ENCODE results near the gene GDPGP1. TPM values are rescaled to one million over a fixed set of nuclear protein-coding genes. Genes with fewer than 3 reads are reported as not detected.
A peak's percentile ranks its signal among the peaks of the same experiment; 100 is the strongest.
"Not testable (repeated sequence)": the region's sequence is repeated elsewhere in the genome, so short reads cannot be mapped to it uniquely, and the experiment has no call there.

The GDPGP1 gene
- total RNA-seq, 1 donor from 2014 or later = 5.2 TPM

GRCh38 chr15:90249203-90249863 is 15.3 kb downstream of the GDPGP1 start, which contains the start of gene TTLL13:
Gene TTLL13 (plus strand): TSS chr15:90249556. CDS start chr15:90250631, 1,075 bp downstream.
- peak; percentile 90 for DNase-seq (ENCODE audit: low read depth)

GRCh38 chr15:90257776-90258175 is 23.8 kb downstream of the GDPGP1 start:
- no peak for DNase-seq (ENCODE audit: low read depth)

GRCh38 chr15:90259524-90259923 is 25.5 kb downstream of the GDPGP1 start:
- no peak for DNase-seq (ENCODE audit: low read depth)

GRCh38 chr15:90260731-90261130 is 26.7 kb downstream of the GDPGP1 start:
- not testable (repeated sequence) for DNase-seq (ENCODE audit: low read depth)

GRCh38 chr15:90261811-90262210 is 27.8 kb downstream of the GDPGP1 start:
- no peak for DNase-seq (ENCODE audit: low read depth)

GRCh38 chr15:90262426-90262825 is 28.4 kb downstream of the GDPGP1 start:
- no peak for DNase-seq (ENCODE audit: low read depth)

- peak; percentile 58 for DNase-seq (ENCODE audit: low read depth)
Measured at GRCh38 chr15:90264671-90265070, 30.7 kb downstream of the GDPGP1 start.

GRCh38 chr15:90265271-90266060 is 31.5 kb downstream of the GDPGP1 start, which contains the start of gene NGRN:
Gene NGRN (plus strand): TSS chr15:90265672. CDS start chr15:90265713, 41 bp downstream.
- peak; percentile 92 for DNase-seq (ENCODE audit: low read depth)

- peak; percentile 49 for DNase-seq (ENCODE audit: low read depth)
Measured at GRCh38 chr15:90266061-90266431, 32.0 kb downstream of the GDPGP1 start.

- DNase-seq (ENCODE audit: low read depth) = peak; percentile 18
Measured at GRCh38 chr15:90266485-90266884, 32.5 kb downstream of the GDPGP1 start.

- DNase-seq (ENCODE audit: low read depth) = no peak
Measured at GRCh38 chr15:90268415-90268814, 34.4 kb downstream of the GDPGP1 start.

- DNase-seq (ENCODE audit: low read depth) = peak; percentile 20
Measured at GRCh38 chr15:90270502-90271150, 36.6 kb downstream of the GDPGP1 start.

GRCh38 chr15:90271459-90272166 is 37.6 kb downstream of the GDPGP1 start:
- DNase-seq (ENCODE audit: low read depth) = no peak

- DNase-seq (ENCODE audit: low read depth) = not testable (repeated sequence)
Measured at GRCh38 chr15:90278467-90278866, 44.5 kb downstream of the GDPGP1 start.

- DNase-seq (ENCODE audit: low read depth) = not testable (repeated sequence)
Measured at GRCh38 chr15:90280743-90281142, 46.7 kb downstream of the GDPGP1 start.

- not testable (repeated sequence) for DNase-seq (ENCODE audit: low read depth)
Measured at GRCh38 chr15:90281637-90282036, 47.6 kb downstream of the GDPGP1 start.

- DNase-seq (ENCODE audit: low read depth) = peak; percentile 36
Measured at GRCh38 chr15:90286678-90287077, 52.7 kb downstream of the GDPGP1 start.

GRCh38 chr15:90287101-90287500 is 53.1 kb downstream of the GDPGP1 start:
- DNase-seq (ENCODE audit: low read depth) = no peak

- DNase-seq (ENCODE audit: low read depth) = no peak
Measured at GRCh38 chr15:90287946-90288345, 53.9 kb downstream of the GDPGP1 start.

- DNase-seq (ENCODE audit: low read depth) = peak; percentile 11
Measured at GRCh38 chr15:90291679-90292356, 57.8 kb downstream of the GDPGP1 start.
